HCT116 (cell line): ENCODE results near the gene SLC3A2.

Source experiments
- CTCF ChIP-seq, 3 experiments: fragments of 200-600 bp in 1 of 3; sonication (generic) in 1 of 3; IDR thresholded peaks in 2 of 3; conservative IDR thresholded peaks in 1 of 3; 2 replicates each; pipeline ENCODE4 v1.5.1; 2012 to 2017; ENCODE audit warnings: low read depth in 2 of 3, low read length in 2 of 3, antibody characterized with exemption in 1 of 3, borderline replicate concordance in 1 of 3, control low read depth in 1 of 3, mild to moderate bottlenecking in 1 of 3, mixed read lengths in 1 of 3, mixed run types in 1 of 3, moderate library complexity in 1 of 3; ENCODE audit not compliant: insufficient read depth in 1 of 3
- JUND ChIP-seq: IDR thresholded peaks from 2 replicates; pipeline ENCODE4 v1.6.1; 2012
- RAD21 ChIP-seq: IDR thresholded peaks from 2 replicates; pipeline ENCODE4 v1.6.1; 2012; ENCODE audit warnings: low read depth, mild to moderate bottlenecking
- REST ChIP-seq: IDR thresholded peaks from 2 replicates; pipeline ENCODE4 v1.6.1; 2012; ENCODE audit warnings: low read depth
- TCF7L2 ChIP-seq: IDR thresholded peaks from 2 replicates; pipeline ENCODE4 v1.7.0; 2011; ENCODE audit warnings: borderline replicate concordance, inconsistent platforms; ENCODE audit not compliant: insufficient read depth, insufficient read length; ENCODE audit errors: extremely low read depth

GRCh38 chr11:62921573-62922188 lies 41.0 kb downstream of the SLC3A2 start:
- TF ChIP-seq TCF7L2 (no peak), REST (no peak), JUND (no peak), CTCF (IDR thresholded peaks at IDR 0.05 in 2 of 3, conservative IDR thresholded peaks at IDR 0.05 in 1 of 3; ENCODE audit: borderline replicate concordance in 1 of 3, insufficient read depth in 1 of 3, low read depth in 2 of 3, low read length in 2 of 3) (no peak), RAD21 (no peak)
